ENCODE data around the gene MMP24OS.

MMP24OS gene

GRCh38 chr20:35252037-35252461 is 25.9 kb downstream of the MMP24OS start:
- no peak for DNase-seq (ENCODE audit: low read depth)
- no peak for TF ChIP-seq CTCF (IDR thresholded peaks at IDR 0.05; ENCODE audit: control insufficient read depth, extremely low read depth, insufficient read depth)
- H3K4me3 ChIP-seq (ENCODE audit: low read depth, low read length), result no peak overlapping the region

DNA sequence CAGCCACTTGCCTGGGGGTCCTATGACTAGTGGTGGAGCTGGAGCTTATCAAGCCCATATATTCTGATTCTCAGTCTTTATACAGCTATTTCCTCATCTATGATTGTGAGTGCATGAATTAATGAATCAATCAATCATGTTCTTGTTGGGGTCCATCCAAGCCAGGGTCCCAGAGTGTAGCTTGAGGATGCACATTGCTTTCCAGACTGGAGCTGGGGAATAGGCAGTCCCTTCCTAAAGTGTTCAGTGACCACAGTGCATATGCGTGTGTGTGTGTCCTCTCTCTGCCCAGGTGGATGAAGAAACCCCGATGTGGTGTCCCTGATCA is 26.3 kb downstream of the MMP24OS start:
- TF ChIP-seq CTCF (IDR thresholded peaks at IDR 0.05; ENCODE audit: control insufficient read depth, extremely low read depth, insufficient read depth), result no peak
- DNase-seq (ENCODE audit: low read depth), result no peak
- H3K4me3 ChIP-seq (ENCODE audit: low read depth, low read length), result no peak overlapping the region

DNA sequence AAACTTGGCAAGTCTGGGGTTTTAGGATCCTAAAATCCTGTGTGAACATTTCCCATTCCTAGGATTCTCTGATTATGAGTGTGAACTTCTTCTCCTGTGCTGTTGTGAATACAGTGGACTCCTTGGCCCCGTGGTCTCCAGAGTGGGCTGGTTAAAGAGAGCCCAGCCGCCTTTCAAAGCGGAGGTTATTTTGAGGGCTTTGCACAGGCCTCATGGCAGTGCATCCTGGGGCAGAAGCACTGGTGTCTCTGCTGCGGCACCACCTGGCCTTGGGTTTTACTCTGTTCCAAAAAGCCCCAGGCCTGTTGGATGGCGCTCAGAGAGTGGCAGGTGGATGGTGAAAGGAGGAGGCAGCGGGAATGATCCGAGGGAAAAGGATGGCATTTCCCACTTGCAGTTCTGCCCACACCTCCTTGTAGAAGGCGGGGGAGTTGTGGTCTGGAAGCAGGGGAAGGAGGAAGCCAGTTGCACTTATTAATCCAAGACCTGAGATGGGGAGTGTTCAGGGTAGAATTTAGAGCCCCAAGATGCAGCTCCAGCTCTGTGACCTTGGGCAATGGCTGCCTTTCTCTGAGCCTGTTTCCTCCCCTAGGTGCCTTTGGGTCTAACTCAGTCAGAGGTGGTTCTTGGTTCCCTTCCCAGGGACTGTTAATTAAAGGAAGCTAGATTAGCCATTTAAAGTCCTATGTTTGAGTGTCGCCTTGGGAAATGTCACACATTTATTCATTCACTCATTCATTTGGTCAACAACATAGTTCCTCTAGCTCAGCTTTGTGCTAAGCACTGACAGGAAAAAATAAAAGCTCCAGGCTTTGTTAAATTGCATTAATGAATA is 29.1 kb downstream of the MMP24OS start:
- H3K4me3 ChIP-seq (ENCODE audit: low read depth, low read length), result no peak overlapping the region
- no peak for DNase-seq (ENCODE audit: low read depth)
- TF ChIP-seq CTCF (IDR thresholded peaks at IDR 0.05; ENCODE audit: control insufficient read depth, extremely low read depth, insufficient read depth), result no peak

GRCh38 chr20:35246723-35247122 is 31.2 kb downstream of the MMP24OS start:
- H3K4me3 ChIP-seq (ENCODE audit: low read depth, low read length), result no peak overlapping the region
- no peak for DNase-seq (ENCODE audit: low read depth)
- no peak for TF ChIP-seq CTCF (IDR thresholded peaks at IDR 0.05; ENCODE audit: control insufficient read depth, extremely low read depth, insufficient read depth)

DNA sequence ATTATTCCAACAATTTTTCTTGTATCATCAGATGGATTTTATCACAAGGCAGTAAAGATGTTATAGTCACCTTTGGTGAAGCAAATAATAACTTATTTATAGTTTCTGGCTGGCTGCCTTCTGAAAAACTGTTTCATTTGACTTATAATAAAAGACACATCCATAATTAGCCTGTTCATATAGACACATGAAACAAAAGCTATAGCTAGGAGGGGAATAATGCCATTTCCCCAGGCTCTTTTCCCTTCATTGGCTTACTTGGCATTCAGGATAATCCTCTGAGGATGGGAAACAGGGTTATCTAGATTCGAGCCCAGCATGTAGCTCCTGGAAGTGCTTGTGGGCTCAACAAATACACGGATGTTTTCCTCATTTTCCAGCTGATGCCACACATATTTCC is 33.9 kb downstream of the MMP24OS start:
- TF ChIP-seq CTCF (IDR thresholded peaks at IDR 0.05; ENCODE audit: control insufficient read depth, extremely low read depth, insufficient read depth), result no peak
- peak; percentile 71 for DNase-seq (ENCODE audit: low read depth)
- H3K4me3 ChIP-seq (ENCODE audit: low read depth, low read length), result no peak overlapping the region

DNA sequence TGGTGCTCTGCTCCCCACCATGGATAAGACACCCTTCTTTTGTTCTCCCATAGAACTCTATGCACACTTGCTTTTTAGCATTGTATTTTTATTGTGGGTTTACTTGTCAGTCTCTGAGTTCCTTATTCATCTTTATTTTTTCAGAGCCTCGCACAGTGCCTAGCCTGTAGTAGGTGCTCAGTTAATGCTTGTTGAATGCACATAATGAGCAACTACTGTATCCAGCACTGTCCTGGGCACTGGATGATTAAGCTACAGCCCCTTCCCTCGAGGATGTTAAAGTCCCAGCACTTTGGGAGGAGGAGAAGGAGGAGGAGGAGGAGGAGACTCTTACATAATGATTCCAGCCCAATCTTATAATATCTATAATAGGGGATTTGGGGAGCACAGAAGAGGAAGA is 34.6 kb downstream of the MMP24OS start:
- H3K4me3 ChIP-seq (ENCODE audit: low read depth, low read length), result no peak overlapping the region
- no peak for TF ChIP-seq CTCF (IDR thresholded peaks at IDR 0.05; ENCODE audit: control insufficient read depth, extremely low read depth, insufficient read depth)
- no peak for DNase-seq (ENCODE audit: low read depth)

- no peak for TF ChIP-seq CTCF (IDR thresholded peaks at IDR 0.05; ENCODE audit: control insufficient read depth, extremely low read depth, insufficient read depth)
- no peak overlapping the region for H3K4me3 ChIP-seq (ENCODE audit: low read depth, low read length)
- DNase-seq (ENCODE audit: low read depth), result no peak
Observed at GRCh38 chr20:35240811-35241293, 37.1 kb downstream of the MMP24OS start.
